H9 (cell line): ENCODE results near the gene ATP1A4. TPM values are rescaled to one million over a fixed set of nuclear protein-coding genes. Genes with fewer than 3 reads are reported as not detected.
A peak's percentile ranks its signal among the peaks of the same experiment; 100 is the strongest.

Source experiments
- DNase-seq: peaks from one replicate; pipeline ENCODE4 v3.0.0-alpha.2; 2017
- H2AFZ ChIP-seq: one replicate; pipeline ENCODE4 v1.6.1; 2013; ENCODE audit warnings: mild to moderate bottlenecking, low read length, control low read depth, moderate library complexity
- H2AK5ac ChIP-seq: 2 replicates; pipeline ENCODE4 v1.6.1; 2013; ENCODE audit warnings: low read length, control low read depth, mixed read lengths; ENCODE audit not compliant: insufficient read length
- H2BK120ac ChIP-seq: one replicate; pipeline ENCODE4 v1.6.1; 2013; ENCODE audit warnings: low read depth, mild to moderate bottlenecking, low read length, control low read depth, inconsistent platforms; ENCODE audit not compliant: poor library complexity, severe bottlenecking
- H2BK12ac ChIP-seq: 2 replicates; pipeline ENCODE4 v1.6.1; 2013; ENCODE audit warnings: low read length, control low read depth, mixed read lengths, low read depth; ENCODE audit not compliant: insufficient read length
- H2BK15ac ChIP-seq: 2 replicates; pipeline ENCODE4 v1.6.1; 2013; ENCODE audit warnings: low read depth, low read length, control low read depth
- H2BK20ac ChIP-seq: one replicate; pipeline ENCODE4 v1.6.1; 2013; ENCODE audit warnings: low read depth, mild to moderate bottlenecking, low read length, control low read depth, inconsistent platforms; ENCODE audit not compliant: poor library complexity, severe bottlenecking
- H2BK5ac ChIP-seq: 2 replicates; pipeline ENCODE4 v1.6.1; 2013; ENCODE audit warnings: low read length, control low read depth, mixed read lengths; ENCODE audit not compliant: insufficient read length
- H3K14ac ChIP-seq: 2 replicates; pipeline ENCODE4 v1.6.1; 2013; ENCODE audit warnings: low read length, control low read depth; ENCODE audit not compliant: insufficient read depth
- H3K18ac ChIP-seq: 2 replicates; pipeline ENCODE4 v1.6.1; 2013; ENCODE audit warnings: low read depth, mild to moderate bottlenecking, mixed read lengths, low read length, control low read depth; ENCODE audit not compliant: insufficient read length
- H3K23ac ChIP-seq: 2 replicates; pipeline ENCODE4 v1.6.1; 2013; ENCODE audit warnings: low read length, control low read depth, mixed read lengths, low read depth; ENCODE audit not compliant: insufficient read length
- H3K23me2 ChIP-seq: 2 replicates; pipeline ENCODE4 v1.6.1; 2013; ENCODE audit warnings: low read depth, mild to moderate bottlenecking, mixed read lengths, low read length, control low read depth; ENCODE audit not compliant: insufficient read length, poor library complexity, severe bottlenecking
- H3K27ac ChIP-seq: 2 replicates; pipeline ENCODE4 v1.5.1; 2013; ENCODE audit warnings: low read length, control low read depth, mixed read lengths, low read depth; ENCODE audit not compliant: insufficient read length
- H3K27me3 ChIP-seq: 2 replicates; pipeline ENCODE4 v1.6.1; 2013; ENCODE audit warnings: low read length, control low read depth, inconsistent platforms; ENCODE audit not compliant: insufficient read depth
- H3K4ac ChIP-seq: 2 replicates; pipeline ENCODE4 v1.6.1; 2013; ENCODE audit warnings: low read depth, mild to moderate bottlenecking, control low read depth, inconsistent platforms, low read length, moderate library complexity
- H3K4me1 ChIP-seq: 2 replicates; pipeline ENCODE4 v1.6.1; 2013; ENCODE audit warnings: low read length, control low read depth, inconsistent platforms; ENCODE audit not compliant: insufficient read depth
- H3K4me2 ChIP-seq: 2 replicates; pipeline ENCODE4 v1.6.1; 2013; ENCODE audit warnings: low read length, control low read depth, mixed read lengths; ENCODE audit not compliant: insufficient read length, insufficient read depth
- H3K56ac ChIP-seq: 2 replicates; pipeline ENCODE4 v1.6.1; 2013; ENCODE audit warnings: low read depth, mild to moderate bottlenecking, mixed read lengths, low read length, control low read depth; ENCODE audit not compliant: insufficient read length
- H3K79me1 ChIP-seq: 2 replicates; pipeline ENCODE4 v1.6.1; 2013; ENCODE audit warnings: low read depth, mild to moderate bottlenecking, moderate library complexity, low read length, control low read depth, inconsistent platforms; ENCODE audit not compliant: insufficient read depth, poor library complexity, severe bottlenecking
- H3K79me2 ChIP-seq: 2 replicates; pipeline ENCODE4 v1.6.1; 2013; ENCODE audit warnings: low read length, control low read depth, inconsistent platforms; ENCODE audit not compliant: insufficient read depth
- H3K9ac ChIP-seq: 2 replicates; pipeline ENCODE4 v1.6.1; 2013; ENCODE audit warnings: low read length, control low read depth, mixed read lengths; ENCODE audit not compliant: insufficient read length; ENCODE audit errors: extremely low read depth
- H3K9me3 ChIP-seq: one replicate; pipeline ENCODE4 v1.6.1; 2013; ENCODE audit warnings: low read depth, low read length, inconsistent platforms; ENCODE audit not compliant: control insufficient read depth
- H3T11ph ChIP-seq: one replicate; pipeline ENCODE4 v1.6.1; 2013; ENCODE audit warnings: mild to moderate bottlenecking, low read length, control low read depth, inconsistent platforms
- H4K20me1 ChIP-seq: one replicate; pipeline ENCODE4 v1.6.1; 2013; ENCODE audit not compliant: control insufficient read depth, insufficient read length, insufficient read depth
- H4K5ac ChIP-seq: 2 replicates; pipeline ENCODE4 v1.6.1; 2013; ENCODE audit warnings: low read depth, mild to moderate bottlenecking, mixed read lengths, low read length, control low read depth; ENCODE audit not compliant: insufficient read length
- H4K8ac ChIP-seq: replicated peaks from 2 replicates; pipeline ENCODE4 v1.6.1; 2013; ENCODE audit warnings: low read length, control low read depth, mixed read lengths, low read depth; ENCODE audit not compliant: insufficient read length
- H4K91ac ChIP-seq: 2 replicates; pipeline ENCODE4 v1.6.1; 2013; ENCODE audit warnings: low read depth, mild to moderate bottlenecking, moderate library complexity, mixed read lengths, low read length, control low read depth; ENCODE audit not compliant: insufficient read length
- H3K27ac Mint-ChIP-seq, 3 experiments: 2 replicates in 2 of 3; 3 replicates in 1 of 3; pipeline ENCODE4 v1.8.0; 2020 to 2021; ENCODE audit warnings: mixed read lengths in 3 of 3, mild to moderate bottlenecking in 1 of 3, moderate library complexity in 1 of 3
- H3K27me3 Mint-ChIP-seq: 2 replicates; pipeline ENCODE4 v1.8.0; 2021; ENCODE audit warnings: low read depth, mild to moderate bottlenecking, moderate library complexity, mixed read lengths
- H3K36me3 Mint-ChIP-seq, 3 experiments: 2 replicates in 2 of 3; 3 replicates in 1 of 3; pipeline ENCODE4 v1.8.0; 2020 to 2021; ENCODE audit warnings: low read depth in 3 of 3, mixed read lengths in 3 of 3; ENCODE audit not compliant: insufficient read depth in 1 of 3
- H3K4me1 Mint-ChIP-seq, 2 experiments: 2 replicates each; pipeline ENCODE4 v1.8.0; 2020; ENCODE audit warnings: mixed read lengths in 2 of 2
- H3K4me3 Mint-ChIP-seq, 2 experiments: 2 replicates in 1 of 2; 3 replicates in 1 of 2; pipeline ENCODE4 v1.8.0; 2020 to 2021; ENCODE audit warnings: mild to moderate bottlenecking in 2 of 2, mixed read lengths in 2 of 2, moderate library complexity in 1 of 2
- H3K9me3 Mint-ChIP-seq, 2 experiments: 2 replicates in 1 of 2; 3 replicates in 1 of 2; pipeline ENCODE4 v1.8.0; 2020; ENCODE audit warnings: mild to moderate bottlenecking in 2 of 2, mixed read lengths in 2 of 2, moderate library complexity in 1 of 2
- WGBS: extraction: QIAGEN DNeasy Blood & Tissue Kit; methylation state at CpG from one replicate; pipeline ENCODE4 v1.1.7; 2013; ENCODE audit warnings: missing lambda C conversion rate, low lambda C conversion rate, mixed read lengths; ENCODE audit not compliant: insufficient read length; ENCODE audit errors: extremely low coverage; 5-methylcytosine and 5-hydroxymethylcytosine counted together
- total RNA-seq: library from RNA; stranded (reverse); gene quantifications from 2 replicates; pipeline ENCODE4 v1.2.1, GENCODE V29; 2021
- TF ChIP-seq, protein P1 (sequence below): fragments of 200-600 bp; sonication (generic); conservative IDR thresholded peaks from 3 replicates; pipeline ENCODE4 v1.8.0; 2021; ENCODE audit warnings: antibody characterized with exemption, mild to moderate bottlenecking

The ATP1A4 gene
- total RNA-seq, 1 experiment from 2014 or later: 0.20 TPM

GRCh38 chr1:160120797-160121196, 30.6 kb upstream of the ATP1A4 start:
- Histone ChIP-seq H3K18ac (no peak overlapping the region), H3K79me2 (no peaks in the 10 kb centered on the region), H2AFZ (no peak overlapping the region), H2BK15ac (no peak overlapping the region), H3K23ac (no peak overlapping the region), H4K20me1 (no peaks in the 10 kb centered on the region), H3K27me3 (no peaks in the 10 kb centered on the region), H3K23me2 (no peaks in the 10 kb centered on the region), H3K79me1 (no peaks in the 10 kb centered on the region), H3K9me3 (no peaks in the 10 kb centered on the region), H2BK5ac (no peak overlapping the region), H4K8ac (no peak overlapping the region), H3K4me2 (no peak overlapping the region), H3K14ac (no peak overlapping the region; the same call in 1 of the 2 replicates), H2BK20ac (no peak overlapping the region), H3T11ph (no peak overlapping the region), H4K5ac (no peak overlapping the region), H3K4ac (no peak overlapping the region), H2BK120ac (no peak overlapping the region), H4K91ac (no peak overlapping the region), H3K9ac (no peak overlapping the region), H3K4me1 (peaks cover 10% of the 10 kb centered on the region; the same call in 1 of the 2 replicates), H3K27ac (no peak overlapping the region), H2AK5ac (no peak overlapping the region), H2BK12ac (no peak overlapping the region), H3K56ac (no peak overlapping the region)
- TF ChIP-seq, protein P1, sequence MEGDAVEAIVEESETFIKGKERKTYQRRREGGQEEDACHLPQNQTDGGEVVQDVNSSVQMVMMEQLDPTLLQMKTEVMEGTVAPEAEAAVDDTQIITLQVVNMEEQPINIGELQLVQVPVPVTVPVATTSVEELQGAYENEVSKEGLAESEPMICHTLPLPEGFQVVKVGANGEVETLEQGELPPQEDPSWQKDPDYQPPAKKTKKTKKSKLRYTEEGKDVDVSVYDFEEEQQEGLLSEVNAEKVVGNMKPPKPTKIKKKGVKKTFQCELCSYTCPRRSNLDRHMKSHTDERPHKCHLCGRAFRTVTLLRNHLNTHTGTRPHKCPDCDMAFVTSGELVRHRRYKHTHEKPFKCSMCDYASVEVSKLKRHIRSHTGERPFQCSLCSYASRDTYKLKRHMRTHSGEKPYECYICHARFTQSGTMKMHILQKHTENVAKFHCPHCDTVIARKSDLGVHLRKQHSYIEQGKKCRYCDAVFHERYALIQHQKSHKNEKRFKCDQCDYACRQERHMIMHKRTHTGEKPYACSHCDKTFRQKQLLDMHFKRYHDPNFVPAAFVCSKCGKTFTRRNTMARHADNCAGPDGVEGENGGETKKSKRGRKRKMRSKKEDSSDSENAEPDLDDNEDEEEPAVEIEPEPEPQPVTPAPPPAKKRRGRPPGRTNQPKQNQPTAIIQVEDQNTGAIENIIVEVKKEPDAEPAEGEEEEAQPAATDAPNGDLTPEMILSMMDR: no peak
- no peaks in the 10 kb centered on the region for H3K9me3 Mint-ChIP-seq
- H3K27me3 Mint-ChIP-seq: no peaks in the 10 kb centered on the region; the same call in none of the 2 replicates
- H3K4me3 Mint-ChIP-seq: no peak overlapping the region
- peaks cover 33 to 47% of the 10 kb centered on the region in 2 experiments for H3K4me1 Mint-ChIP-seq
- peaks cover 0 to 52% (median 30%) of the 10 kb centered on the region in 3 experiments; a peak in 5 of 7 replicates for H3K36me3 Mint-ChIP-seq
- H3K27ac Mint-ChIP-seq: peak overlapping the region in 1 of 3 experiments; percentile 53; a peak in 1 of 7 replicates
- no peak for DNase-seq
- WGBS: no CpG with 5 or more reads among the region's 5 CpGs
